Measurements from ENCODE around the gene PDPK1.
"Not testable (repeated sequence)": the region's sequence is repeated elsewhere in the genome, so short reads cannot be mapped to it uniquely, and the experiment has no call there.

PDPK1 gene

GRCh38 chr16:2591476-2592240, 53.8 kb downstream of the PDPK1 start:
- no peak for DNase-seq

- no peak for DNase-seq
Observed at GRCh38 chr16:2592786-2593185, 55.0 kb downstream of the PDPK1 start.

- DNase-seq = peak; percentile 12 to 65 (median 44)
Observed at GRCh38 chr16:2595393-2596205, 57.8 kb downstream of the PDPK1 start.

- DNase-seq = no peak
Observed at GRCh38 chr16:2596747-2597559, 59.1 kb downstream of the PDPK1 start.

- no peak for DNase-seq
Observed at GRCh38 chr16:2597560-2597902, 59.7 kb downstream of the PDPK1 start.

GRCh38 chr16:2598133-2598641, 60.4 kb downstream of the PDPK1 start:
- DNase-seq = no peak

- no peak for DNase-seq
Observed at GRCh38 chr16:2598723-2599122, 60.9 kb downstream of the PDPK1 start.

GRCh38 chr16:2599165-2599564, 61.3 kb downstream of the PDPK1 start:
- not testable (repeated sequence) for DNase-seq

GRCh38 chr16:2599785-2600184, 62.0 kb downstream of the PDPK1 start:
- DNase-seq = not testable (repeated sequence)

- DNase-seq = not testable (repeated sequence)
Observed at GRCh38 chr16:2601301-2602025, 63.6 kb downstream of the PDPK1 start.

- not testable (repeated sequence) for DNase-seq
Observed at GRCh38 chr16:2602175-2602574, 64.4 kb downstream of the PDPK1 start.

GRCh38 chr16:2603165-2604015, 65.6 kb downstream of the PDPK1 start:
- peak; percentile 97 to 98 (median 98) for DNase-seq

GRCh38 chr16:2604016-2604369, 66.2 kb downstream of the PDPK1 start:
- DNase-seq = peak in 3 of 4 experiments; percentile 12 to 23 (median 17)

- not testable (repeated sequence) for DNase-seq
Observed at GRCh38 chr16:2606820-2607219, 69.0 kb downstream of the PDPK1 start.

- not testable (repeated sequence) for DNase-seq
Observed at GRCh38 chr16:2609345-2609744, 71.5 kb downstream of the PDPK1 start.

- DNase-seq = no peak
Observed at GRCh38 chr16:2609827-2610470, 72.1 kb downstream of the PDPK1 start.

- no peak for DNase-seq
Observed at GRCh38 chr16:2610781-2611498, 73.1 kb downstream of the PDPK1 start.

- DNase-seq = no peak
Observed at GRCh38 chr16:2611499-2611862, 73.7 kb downstream of the PDPK1 start.

- not testable (repeated sequence) for DNase-seq
Observed at GRCh38 chr16:2611877-2612276, 74.1 kb downstream of the PDPK1 start.

- not testable (repeated sequence) for DNase-seq
Observed at GRCh38 chr16:2613251-2613650, 75.4 kb downstream of the PDPK1 start.

Measured in suppressor macrophage (primary cell).